GM19035 (cell line): Measurements from ENCODE around the gene FAM3C.
"Not testable (repeated sequence)": the region's sequence is repeated elsewhere in the genome, so short reads cannot be mapped to it uniquely, and the experiment has no call there.

ENCODE experiments used
- ATAC-seq: cut with Tn5 transposase; IDR thresholded peaks from one replicate; pipeline ENCODE4 v1.9.1; 2021; ENCODE audit not compliant: unreplicated experiment

The FAM3C gene, protein sequence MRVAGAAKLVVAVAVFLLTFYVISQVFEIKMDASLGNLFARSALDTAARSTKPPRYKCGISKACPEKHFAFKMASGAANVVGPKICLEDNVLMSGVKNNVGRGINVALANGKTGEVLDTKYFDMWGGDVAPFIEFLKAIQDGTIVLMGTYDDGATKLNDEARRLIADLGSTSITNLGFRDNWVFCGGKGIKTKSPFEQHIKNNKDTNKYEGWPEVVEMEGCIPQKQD

GRCh38 chr7:121395961-121396757 is at the start of gene FAM3C:
FAM3C (minus strand) TSS chr7:121396308; CDS start chr7:121382969, 13,339 bp downstream.
- peak; percentile 73 for ATAC-seq

DNA sequence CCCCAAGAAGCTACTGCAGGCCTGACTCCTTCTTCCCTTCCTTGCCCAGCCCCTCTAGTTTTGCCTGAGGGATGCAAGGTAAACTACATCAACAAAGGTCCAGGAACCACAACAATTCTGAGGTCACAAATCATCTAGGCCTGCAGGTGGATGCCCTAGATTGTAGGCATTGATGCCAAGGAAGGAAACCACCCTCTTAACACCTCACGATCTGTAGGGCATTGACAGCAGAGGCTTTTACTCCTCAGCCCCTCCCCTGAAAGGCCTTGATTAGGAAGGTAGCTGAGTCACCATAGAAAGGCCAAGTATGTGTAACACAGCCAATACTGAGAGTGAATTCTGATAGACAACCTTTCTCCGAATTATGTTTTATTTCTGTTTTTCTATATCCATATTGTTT is 46.7 kb upstream of the FAM3C start:
- ATAC-seq, result no peak

DNA sequence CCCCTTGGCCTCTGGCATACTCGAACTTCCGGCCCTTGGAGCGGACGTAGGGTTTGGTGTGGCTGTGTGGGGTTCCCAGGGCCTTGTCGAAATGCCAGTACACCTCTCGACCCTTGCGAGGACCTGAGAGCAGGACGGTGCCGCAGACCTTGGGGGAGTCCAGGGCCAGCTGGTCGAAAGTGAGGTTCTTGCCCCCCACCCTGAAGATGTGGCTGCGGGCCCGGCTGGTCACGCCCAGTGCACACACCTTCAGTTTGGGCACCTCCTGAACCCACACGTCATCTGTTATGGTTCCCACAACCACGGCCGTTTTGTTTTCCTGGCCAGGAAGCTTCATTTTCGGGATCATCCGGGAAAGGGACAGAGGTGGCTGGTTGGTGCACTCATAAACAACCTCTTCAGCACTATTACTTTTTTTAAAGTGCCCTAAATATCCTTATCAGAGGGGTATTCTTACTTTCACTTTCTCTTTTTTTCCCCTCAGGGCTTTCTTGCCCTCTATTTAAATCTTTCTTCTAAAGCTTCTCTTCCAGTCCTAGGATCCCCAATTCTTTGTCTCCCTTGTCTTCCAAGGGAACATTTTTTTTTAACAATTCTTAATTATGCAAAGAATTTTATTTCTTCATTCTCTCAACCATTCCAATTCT is 44.9 kb upstream of the FAM3C start:
- ATAC-seq, result no peak

GRCh38 chr7:121438043-121438955 is 42.2 kb upstream of the FAM3C start:
- peak; percentile 43 for ATAC-seq

DNA sequence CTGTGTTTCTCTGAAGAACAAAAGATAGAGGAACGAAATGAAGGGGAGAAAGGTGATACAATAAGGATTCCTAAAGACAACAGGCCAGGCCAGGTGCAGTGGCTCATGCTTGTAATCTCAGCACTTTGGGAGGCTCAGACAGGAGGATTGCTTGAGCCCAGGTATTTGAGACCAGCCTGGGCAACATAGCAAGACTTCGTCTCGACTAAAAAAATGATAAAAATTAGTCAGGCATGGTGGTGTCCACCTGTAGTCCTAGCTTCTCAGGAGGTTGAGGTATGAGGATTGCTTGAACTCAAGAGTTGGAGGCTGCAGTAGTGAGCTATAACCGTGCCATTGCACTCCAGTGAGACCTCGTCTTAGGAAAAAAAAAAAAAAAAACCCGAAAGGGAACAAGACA is 41.4 kb upstream of the FAM3C start:
- no peak for ATAC-seq

- no peak for ATAC-seq
Measured at GRCh38 chr7:121436688-121437087, 40.6 kb upstream of the FAM3C start.

GRCh38 chr7:121436136-121436535 is 40.0 kb upstream of the FAM3C start:
- ATAC-seq, result no peak

DNA sequence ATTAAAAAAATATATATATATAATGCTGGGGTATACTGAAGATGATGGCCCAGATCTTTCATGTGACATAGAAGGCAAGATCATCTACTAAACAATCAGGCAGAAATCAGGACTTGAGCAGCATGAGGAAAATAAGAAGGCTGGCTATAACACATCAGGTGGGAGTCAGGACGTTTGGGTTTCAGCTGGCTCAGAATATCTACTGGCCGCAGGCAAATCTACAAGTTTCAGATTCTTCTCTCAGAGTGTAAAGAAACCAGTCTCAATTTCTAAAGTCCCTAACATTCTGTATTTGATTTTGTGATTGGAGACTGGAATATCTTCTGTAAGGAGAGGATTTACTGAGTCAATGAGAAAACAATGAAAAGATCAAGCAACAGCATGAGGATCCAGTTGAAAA is 37.7 kb upstream of the FAM3C start:
- ATAC-seq, result peak; percentile 62

DNA sequence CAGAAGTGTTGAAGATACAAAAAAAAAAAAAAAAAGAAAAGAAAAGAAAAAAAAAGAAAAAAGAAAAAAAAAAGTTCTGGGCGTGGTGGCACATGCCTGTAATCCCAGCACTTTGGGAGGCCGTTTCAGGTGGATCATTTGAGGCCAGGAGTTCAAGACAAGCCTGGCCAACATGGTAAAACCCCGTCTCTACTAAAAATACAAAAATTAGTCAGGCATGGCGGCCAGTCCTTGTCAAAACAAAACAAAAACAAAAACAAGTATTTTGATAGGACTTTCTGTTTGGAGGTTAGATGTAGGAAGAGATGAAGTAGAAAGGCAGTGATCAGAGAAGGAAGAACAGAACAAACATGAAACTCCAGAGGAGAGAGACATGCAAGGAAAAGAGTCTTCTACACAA is 36.4 kb upstream of the FAM3C start:
- ATAC-seq, result peak; percentile 70

DNA sequence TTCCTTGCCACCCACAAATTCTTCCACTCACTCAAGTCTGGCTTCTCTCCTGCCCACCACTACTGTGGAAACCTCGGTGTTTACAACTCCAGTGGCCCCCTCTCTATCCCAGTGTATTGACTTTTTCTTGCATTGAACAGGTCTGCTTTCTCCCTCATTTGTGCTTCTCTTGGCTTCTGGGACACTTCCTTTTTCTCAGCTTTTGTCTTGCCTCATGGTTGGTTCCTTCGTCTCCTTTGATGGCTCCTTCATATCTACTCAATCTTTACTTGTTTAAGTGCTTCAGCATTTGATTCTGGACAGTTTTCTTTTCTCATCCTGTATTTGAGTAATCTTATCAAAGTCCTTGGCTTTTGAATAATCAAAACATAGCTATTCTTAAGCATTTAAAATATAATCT is 35.9 kb upstream of the FAM3C start:
- ATAC-seq, result no peak

GRCh38 chr7:121431389-121431995 is 35.4 kb upstream of the FAM3C start:
- ATAC-seq, result no peak

DNA sequence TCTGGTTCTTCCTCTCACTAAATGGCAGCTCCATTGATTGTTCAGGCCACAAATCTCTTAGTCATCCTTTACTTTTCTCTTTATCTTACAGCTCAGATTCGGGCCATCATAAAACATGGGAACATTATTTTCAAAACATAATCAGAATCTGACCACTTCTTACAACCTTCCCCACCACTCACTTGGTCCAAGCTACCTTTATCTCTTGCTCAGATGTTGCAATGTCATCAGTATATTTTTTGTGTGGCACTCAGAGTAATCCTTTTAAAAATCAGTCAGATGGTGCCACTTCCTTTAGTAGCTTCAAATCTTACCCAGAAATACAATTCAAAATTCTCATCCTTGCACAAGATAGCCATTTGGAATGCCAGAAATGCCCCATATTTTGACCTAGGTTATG is 34.5 kb upstream of the FAM3C start:
- ATAC-seq, result no peak

DNA sequence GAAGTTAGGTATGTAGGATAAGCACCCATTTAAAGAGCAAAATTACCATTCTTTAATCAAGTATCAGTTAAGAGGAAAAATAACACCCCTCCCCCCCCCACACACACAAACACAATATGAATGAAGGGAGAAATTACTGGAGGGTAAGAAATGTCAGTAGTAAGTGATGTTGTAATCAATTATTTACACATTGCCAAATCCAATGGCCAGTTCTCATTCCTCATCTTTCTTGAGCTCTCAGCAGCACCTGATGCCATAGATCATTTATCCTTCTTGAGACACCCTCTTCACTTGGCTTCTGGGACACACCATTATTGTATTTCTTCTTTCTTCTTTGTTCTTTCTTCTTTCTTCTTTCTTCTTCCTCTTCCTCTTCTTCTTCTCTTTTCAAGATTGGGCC is 33.7 kb upstream of the FAM3C start:
- no peak for ATAC-seq

DNA sequence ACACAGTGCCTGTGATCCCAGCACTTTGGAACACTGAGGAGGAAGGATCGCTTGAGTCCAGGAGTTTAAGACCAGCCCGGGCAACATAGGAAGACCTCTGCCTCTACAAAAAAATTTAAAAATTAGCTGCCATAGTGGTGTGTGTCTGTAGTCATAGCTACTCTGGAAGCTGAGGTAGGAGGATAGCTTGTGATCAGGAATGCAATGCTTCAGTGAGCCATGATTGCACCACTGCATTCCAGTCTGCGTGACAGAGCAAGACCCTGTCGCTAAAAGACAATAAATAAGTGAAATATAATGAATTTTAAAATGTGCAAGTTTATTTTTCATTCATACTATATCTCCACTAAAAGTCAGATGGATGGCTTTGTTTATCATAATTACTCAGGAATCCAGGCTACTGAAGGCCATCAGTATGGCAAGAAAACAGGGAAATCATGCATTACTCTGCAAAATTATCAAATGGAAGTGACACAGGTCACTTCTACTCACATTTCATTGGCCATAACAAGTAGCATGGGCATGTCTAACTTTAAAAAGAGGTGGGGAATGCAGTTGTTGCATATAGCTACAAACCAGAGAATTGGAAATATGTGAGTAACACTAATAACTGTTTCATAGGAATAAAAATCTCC is 32.9 kb upstream of the FAM3C start:
- no peak for ATAC-seq

DNA sequence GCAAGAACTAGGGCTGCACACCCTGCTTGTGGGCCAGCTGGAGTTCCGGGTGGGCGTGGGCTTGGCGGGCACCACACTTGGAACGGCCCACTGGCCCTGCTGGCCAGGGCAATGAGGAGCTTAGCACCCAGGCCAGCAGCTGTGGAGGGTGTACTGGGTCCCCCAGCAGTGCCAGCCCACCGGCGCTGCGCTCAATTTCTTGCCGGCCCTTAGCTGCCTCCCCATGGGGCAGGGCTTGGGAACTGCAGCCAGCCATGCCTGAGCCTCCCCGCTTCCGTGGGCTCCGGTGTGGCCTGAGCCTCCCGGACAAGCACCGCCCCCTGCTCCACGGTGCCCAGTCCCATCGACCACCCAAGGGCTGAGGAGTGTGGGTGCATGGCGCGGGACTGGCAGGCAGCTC is 25.6 kb upstream of the FAM3C start:
- not testable (repeated sequence) for ATAC-seq

GRCh38 chr7:121420976-121421375 is 24.9 kb upstream of the FAM3C start:
- no peak for ATAC-seq

GRCh38 chr7:121419201-121420148 is 23.4 kb upstream of the FAM3C start:
- ATAC-seq, result no peak

GRCh38 chr7:121416533-121416932 is 20.4 kb upstream of the FAM3C start:
- ATAC-seq, result no peak

- no peak for ATAC-seq
Measured at GRCh38 chr7:121414436-121414835, 18.3 kb upstream of the FAM3C start.
